CD4-positive, alpha-beta memory T cell (primary cell): ENCODE measurements around the gene ARHGAP21. TPM values are rescaled to one million over a fixed set of nuclear protein-coding genes. Genes with fewer than 3 reads are reported as not detected.
"Not testable (repeated sequence)": the region's sequence is repeated elsewhere in the genome, so short reads cannot be mapped to it uniquely, and the experiment has no call there.

Experiments used
- CTCF ChIA-PET: fragments of 350-600 bp; sonication (Branson Sonifier 250); formaldehyde crosslinking; loops from one replicate; lab custom pipeline; 2021; ENCODE audit warnings: inconsistent platforms; ENCODE audit not compliant: partially characterized antibody; lab: Charles Lee
- POLR2A ChIA-PET: fragments of 350-600 bp; sonication (Branson Sonifier 250); formaldehyde crosslinking; loops from one replicate; lab custom pipeline; 2021; ENCODE audit not compliant: partially characterized antibody; lab: Charles Lee
- DNase-seq, 5 donors: peaks; one replicate each; pipeline versions ENCODE4 v3.0.0 to v3.0.0-alpha.2; 2020 to 2022; ENCODE audit warnings: mixed read lengths in 1 of 5
- H3K27ac ChIP-seq: one replicate; pipeline ENCODE4 v1.7.0; 2013; ENCODE audit warnings: low read depth, low read length
- H3K27me3 ChIP-seq: 2 replicates; pipeline ENCODE4 v1.7.0; 2013; ENCODE audit warnings: mild to moderate bottlenecking, low read length, moderate library complexity; ENCODE audit not compliant: insufficient read depth
- H3K36me3 ChIP-seq: 2 replicates; pipeline ENCODE4 v1.7.0; 2013; ENCODE audit warnings: mild to moderate bottlenecking, low read length, moderate library complexity; ENCODE audit not compliant: insufficient read depth
- H3K4me1 ChIP-seq: 2 replicates; pipeline ENCODE4 v1.7.0; 2013; ENCODE audit warnings: mild to moderate bottlenecking, low read length, moderate library complexity; ENCODE audit not compliant: insufficient read depth
- H3K4me3 ChIP-seq, 2 donors: one replicate each; pipeline ENCODE4 v1.7.0; 2013; ENCODE audit warnings: low read length in 2 of 2, mild to moderate bottlenecking in 1 of 2
- H3K9me3 ChIP-seq, 2 donors: one replicate each; pipeline ENCODE4 v1.7.0; 2013; ENCODE audit warnings: low read length in 2 of 2, control low read depth in 1 of 2; ENCODE audit not compliant: control insufficient read depth in 1 of 2
- H3K27ac Mint-ChIP-seq, 7 donors: one replicate each; pipeline ENCODE4 v1.8.0; 2020 to 2021; ENCODE audit warnings: mixed read lengths in 7 of 7, mild to moderate bottlenecking in 6 of 7, inconsistent platforms in 3 of 7, moderate library complexity in 3 of 7
- H3K27me3 Mint-ChIP-seq, 2 donors: one replicate each; pipeline ENCODE4 v1.8.0; 2020 to 2021; ENCODE audit warnings: mixed read lengths in 2 of 2
- H3K36me3 Mint-ChIP-seq, 2 donors: one replicate each; pipeline ENCODE4 v1.8.0; 2020 to 2021; ENCODE audit warnings: mixed read lengths in 2 of 2, inconsistent platforms in 1 of 2, mild to moderate bottlenecking in 1 of 2
- H3K4me1 Mint-ChIP-seq, 4 donors: one replicate each; pipeline ENCODE4 v1.8.0; 2020 to 2021; ENCODE audit warnings: mixed read lengths in 4 of 4, mild to moderate bottlenecking in 1 of 4
- H3K4me3 Mint-ChIP-seq, 8 donors: one replicate each; pipeline ENCODE4 v1.8.0; 2020 to 2021; ENCODE audit warnings: mixed read lengths in 8 of 8, mild to moderate bottlenecking in 7 of 8, moderate library complexity in 6 of 8, inconsistent platforms in 3 of 8
- H3K9me3 Mint-ChIP-seq, 8 donors: one replicate each; pipeline ENCODE4 v1.8.0; 2020 to 2021; ENCODE audit warnings: mixed read lengths in 8 of 8, mild to moderate bottlenecking in 5 of 8, inconsistent platforms in 3 of 8, moderate library complexity in 1 of 8
- intact Hi-C: fragments of 100-400 bp; cut with micrococcal nuclease; formaldehyde crosslinking; loops from one replicate; pipeline ENCODE4 v1.15.1; 2023
- polyA plus RNA-seq, 2 donors: library from polyadenylated mRNA; unstranded; fragments of 300-500 nt; fragmentation: Illumina TruSeq; gene quantifications; one replicate each; pipeline ENCODE4 v1.2.3, GENCODE V29; 2021
- total RNA-seq, 2 experiments: library from RNA; stranded (reverse); gene quantifications; one replicate each; pipeline ENCODE4 v1.2.3, GENCODE V29; 2021

Gene ARHGAP21
- total and polyA plus RNA-seq, 4 experiments from 2014 or later = 1.00 to 28.0 (median 14.2) TPM

DNA sequence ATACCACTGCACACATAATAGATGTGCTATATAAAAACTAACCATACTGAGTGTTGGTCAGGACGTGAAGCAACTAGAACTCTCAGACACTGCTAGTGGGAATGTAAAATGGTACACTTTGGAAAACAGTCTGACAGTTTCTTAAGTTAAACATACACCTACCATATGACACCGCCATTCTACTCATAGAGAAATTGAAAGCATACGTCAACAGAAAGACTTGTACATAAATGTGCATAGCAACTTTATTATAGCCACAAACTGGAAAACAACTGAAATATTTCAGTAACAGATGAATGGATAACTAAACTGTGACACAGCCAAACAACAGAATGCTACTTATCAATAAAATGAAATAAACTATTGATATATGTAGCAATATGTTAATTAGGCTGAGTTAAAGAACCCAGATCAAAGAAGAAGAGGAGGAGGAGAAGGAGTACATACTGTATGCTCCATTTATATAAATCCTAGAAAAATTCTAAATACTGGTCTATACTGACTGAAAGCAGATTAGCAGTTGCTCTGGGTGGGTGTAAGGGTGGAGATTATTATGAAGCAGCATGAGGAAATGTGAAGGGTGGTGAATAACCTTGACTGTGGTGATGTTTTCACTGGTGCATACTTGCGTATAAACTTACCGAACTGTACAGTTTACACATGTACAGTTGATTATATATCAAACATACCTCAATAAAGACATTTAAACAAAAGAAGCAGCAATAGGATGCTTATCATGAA, 48.6 kb downstream of the ARHGAP21 start:
- Mint-ChIP-seq H3K4me1 (peaks cover 7 to 12% (median 8%) of the 10 kb centered on the region in 4 donors), H3K27ac (no peak overlapping the region), H3K27me3 (no peaks in the 10 kb centered on the region), H3K9me3 (peaks cover 0 to 4% (median 3%) of the 10 kb centered on the region in 8 donors), H3K4me3 (no peak overlapping the region), H3K36me3 (peaks cover 0 to 3% of the 10 kb centered on the region in 2 donors)
- no peaks in the 10 kb centered on the region for H3K4me1 ChIP-seq
- no peak for DNase-seq
- ChIA-PET CTCF (no interaction called here), POLR2A (no interaction called here)
- no peak overlapping the region for H3K27ac ChIP-seq
- H3K9me3 ChIP-seq = no peaks in the 10 kb centered on the region
- intact Hi-C loops = no loop called here
- H3K36me3 ChIP-seq = no peaks in the 10 kb centered on the region
- H3K4me3 ChIP-seq = no peak overlapping the region
- no peaks in the 10 kb centered on the region for H3K27me3 ChIP-seq

- no peak for DNase-seq
- H3K27ac Mint-ChIP-seq = peak overlapping the region in 2 of 7 donors; percentile 71 to 72
- H3K4me3 Mint-ChIP-seq = no peak overlapping the region
- POLR2A ChIA-PET = no interaction called here
- intact Hi-C loops = no loop called here
- H3K4me1 ChIP-seq = no peaks in the 10 kb centered on the region
- H3K36me3 ChIP-seq = peaks cover 4% of the 10 kb centered on the region
- H3K4me3 ChIP-seq = no peak overlapping the region
- CTCF ChIA-PET = no interaction called here
- no peaks in the 10 kb centered on the region for H3K9me3 ChIP-seq
- H3K27ac ChIP-seq = no peak overlapping the region
- peaks cover 5 to 8% (median 7%) of the 10 kb centered on the region in 4 donors for H3K4me1 Mint-ChIP-seq
- no peaks in the 10 kb centered on the region for H3K36me3 Mint-ChIP-seq
- H3K9me3 Mint-ChIP-seq = no peaks in the 10 kb centered on the region
- no peaks in the 10 kb centered on the region for H3K27me3 Mint-ChIP-seq
- no peaks in the 10 kb centered on the region for H3K27me3 ChIP-seq
Observed at GRCh38 chr10:24670964-24671670, 52.6 kb downstream of the ARHGAP21 start.

DNA sequence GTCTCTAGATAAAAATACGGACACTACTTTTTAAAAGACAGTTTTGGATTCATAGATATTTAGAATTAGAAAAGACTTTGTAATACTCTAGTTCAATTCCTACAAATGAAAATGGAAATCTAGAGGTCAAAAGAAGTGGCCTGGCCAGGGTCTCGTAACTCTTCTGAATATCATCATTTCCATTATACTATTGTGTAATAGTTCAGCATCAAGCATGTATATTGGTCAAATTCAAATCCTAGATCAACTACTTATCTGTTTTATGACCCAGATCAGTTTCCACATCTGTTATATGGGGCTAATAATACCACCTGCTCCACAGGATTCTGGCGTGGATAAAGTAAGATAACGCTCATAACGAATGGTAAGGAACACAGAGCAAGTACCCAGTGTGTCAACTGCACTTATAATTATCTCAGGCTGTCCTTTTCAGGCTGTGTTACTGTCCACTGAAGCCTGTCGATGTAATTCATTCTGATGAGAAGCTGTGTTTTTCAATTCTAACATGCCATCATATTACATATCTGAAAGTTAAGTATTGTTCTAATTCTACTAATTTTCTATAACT, 54.3 kb downstream of the ARHGAP21 start:
- Histone ChIP-seq H3K27me3 (no peaks in the 10 kb centered on the region), H3K9me3 (no peaks in the 10 kb centered on the region), H3K36me3 (peaks cover 4% of the 10 kb centered on the region), H3K27ac (no peak overlapping the region), H3K4me3 (no peak overlapping the region), H3K4me1 (no peaks in the 10 kb centered on the region)
- DNase-seq = no peak
- intact Hi-C loops = no loop called here
- H3K9me3 Mint-ChIP-seq = no peaks in the 10 kb centered on the region
- no peak overlapping the region for H3K4me3 Mint-ChIP-seq
- H3K27ac Mint-ChIP-seq = no peak overlapping the region
- H3K27me3 Mint-ChIP-seq = no peaks in the 10 kb centered on the region
- H3K4me1 Mint-ChIP-seq = peaks cover 3 to 7% (median 4%) of the 10 kb centered on the region in 4 donors
- POLR2A ChIA-PET = no interaction called here
- H3K36me3 Mint-ChIP-seq = no peaks in the 10 kb centered on the region
- CTCF ChIA-PET = interaction anchor here (1.1 kb wide), 1 partner anchor 26 kb away, joined by 4 read pairs; no protein-coding TSS in a partner anchor

GRCh38 chr10:24668247-24668646, 55.4 kb downstream of the ARHGAP21 start:
- Mint-ChIP-seq H3K27ac (no peak overlapping the region), H3K4me3 (no peak overlapping the region), H3K27me3 (no peaks in the 10 kb centered on the region), H3K4me1 (peaks cover 3 to 7% (median 4%) of the 10 kb centered on the region in 4 donors), H3K9me3 (no peaks in the 10 kb centered on the region), H3K36me3 (peaks cover 0 to 5% of the 10 kb centered on the region in 2 donors)
- CTCF ChIA-PET = interaction anchor here (1.1 kb wide), 2 partner anchors 25 to 50 kb away, joined by 3 to 4 read pairs; no protein-coding TSS in a partner anchor
- H3K4me1 ChIP-seq = no peaks in the 10 kb centered on the region
- intact Hi-C loops = no loop called here
- POLR2A ChIA-PET = no interaction called here
- no peaks in the 10 kb centered on the region for H3K27me3 ChIP-seq
- no peak for DNase-seq
- H3K9me3 ChIP-seq = no peaks in the 10 kb centered on the region
- H3K27ac ChIP-seq = no peak overlapping the region
- H3K36me3 ChIP-seq = peaks cover 4% of the 10 kb centered on the region
- H3K4me3 ChIP-seq = no peak overlapping the region

DNA sequence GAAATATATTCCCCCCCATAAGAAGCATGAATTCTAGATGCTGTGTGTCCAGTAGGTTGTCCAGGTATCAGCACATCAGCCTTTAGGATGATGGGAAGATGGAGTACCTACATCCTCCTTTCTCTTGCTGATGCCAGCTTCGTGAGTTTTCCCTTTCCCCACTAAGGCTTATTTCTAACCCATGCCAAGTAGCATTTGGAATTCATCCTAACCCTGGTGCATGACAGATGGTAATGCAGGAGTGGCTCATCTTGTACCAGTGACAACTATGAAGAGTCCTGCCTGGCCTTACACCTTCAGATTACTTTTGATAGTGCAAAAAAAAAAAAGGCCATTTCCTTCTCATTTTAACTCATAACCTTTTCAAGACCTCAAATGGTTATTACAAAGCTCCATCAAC, 58.7 kb downstream of the ARHGAP21 start:
- no peaks in the 10 kb centered on the region for H3K4me1 ChIP-seq
- Mint-ChIP-seq H3K9me3 (no peaks in the 10 kb centered on the region), H3K27ac (no peak overlapping the region), H3K27me3 (no peaks in the 10 kb centered on the region), H3K4me3 (no peak overlapping the region), H3K36me3 (peaks cover 0 to 5% of the 10 kb centered on the region in 2 donors), H3K4me1 (no peaks in the 10 kb centered on the region)
- no peaks in the 10 kb centered on the region for H3K9me3 ChIP-seq
- peaks cover 4% of the 10 kb centered on the region for H3K36me3 ChIP-seq
- H3K4me3 ChIP-seq = no peak overlapping the region
- intact Hi-C loops = no loop called here
- no peaks in the 10 kb centered on the region for H3K27me3 ChIP-seq
- no peak for DNase-seq
- POLR2A ChIA-PET = no interaction called here
- CTCF ChIA-PET = interaction anchor here (0.6 to 0.8 kb wide), 2 partner anchors 32 to 287 kb away, joined by 3 to 4 read pairs; partner anchors contain the start of gene PRTFDC1
- no peak overlapping the region for H3K27ac ChIP-seq

GRCh38 chr10:24661376-24661775, 62.3 kb downstream of the ARHGAP21 start:
- Mint-ChIP-seq H3K4me1 (no peaks in the 10 kb centered on the region), H3K27me3 (no peaks in the 10 kb centered on the region), H3K27ac (no peak overlapping the region), H3K36me3 (peaks cover 0 to 5% of the 10 kb centered on the region in 2 donors), H3K9me3 (peaks cover 0 to 3% (median 0%) of the 10 kb centered on the region in 8 donors), H3K4me3 (no peak overlapping the region)
- no peak overlapping the region for H3K4me3 ChIP-seq
- no peaks in the 10 kb centered on the region for H3K27me3 ChIP-seq
- H3K9me3 ChIP-seq = no peaks in the 10 kb centered on the region
- intact Hi-C loops = no loop called here
- DNase-seq = no peak
- no peak overlapping the region for H3K27ac ChIP-seq
- POLR2A ChIA-PET = no interaction called here
- CTCF ChIA-PET = no interaction called here
- H3K4me1 ChIP-seq = no peaks in the 10 kb centered on the region
- H3K36me3 ChIP-seq = no peaks in the 10 kb centered on the region

- CTCF ChIA-PET, H3K36me3 Mint-ChIP-seq, H3K4me1 ChIP-seq, H3K27me3 Mint-ChIP-seq, DNase-seq, POLR2A ChIA-PET, H3K27me3 ChIP-seq, H3K9me3 ChIP-seq, H3K4me3 ChIP-seq, H3K9me3 Mint-ChIP-seq, H3K27ac ChIP-seq, H3K27ac Mint-ChIP-seq, intact Hi-C loops, H3K4me1 Mint-ChIP-seq, H3K36me3 ChIP-seq: not testable (repeated sequence)
- H3K4me3 Mint-ChIP-seq = peak overlapping the region in 1 of 8 donors; percentile 49
Observed at GRCh38 chr10:24658319-24658718, 65.4 kb downstream of the ARHGAP21 start.
